H1 (cell line): ENCODE results near the gene SLC41A1. TPM values are rescaled to one million over a fixed set of nuclear protein-coding genes. Genes with fewer than 3 reads are reported as not detected.

Source experiments
- CTCF ChIA-PET: fragments of 300-600 bp; sonication (Branson Sonifier 250); formaldehyde crosslinking; loops from one replicate; lab custom pipeline; 2021; ENCODE audit not compliant: partially characterized antibody; lab: Charles Lee
- POLR2A ChIA-PET: fragments of 300-600 bp; sonication (Branson Sonifier 250); formaldehyde crosslinking; loops from one replicate; lab custom pipeline; 2021; ENCODE audit warnings: inconsistent platforms; ENCODE audit not compliant: partially characterized antibody; lab: Charles Lee
- DNase-seq, 2 experiments: peaks; one replicate each; pipeline versions ENCODE4 v3.0.0 to v3.0.0-alpha.2; 2010 to 2022; ENCODE audit warnings: low spot score in 2 of 2, low read depth in 1 of 2, mixed read lengths in 1 of 2
- FAIRE-seq: peaks from 2 replicates; lab custom pipeline; 2011; peaks lifted over from hg19 to GRCh38; lab: Jason Lieb, UNC
- H2AFZ ChIP-seq: 2 replicates; pipeline ENCODE4 v1.8.1; 2012; ENCODE audit warnings: low read length, inconsistent platforms
- H2AK5ac ChIP-seq: 2 replicates; pipeline ENCODE4 v1.6.1; 2013; ENCODE audit warnings: low read depth, low read length
- H2BK120ac ChIP-seq: replicated peaks from 2 replicates; pipeline ENCODE3; 2013; ENCODE audit warnings: low read depth, low read length, inconsistent platforms
- H2BK12ac ChIP-seq: 2 replicates; pipeline ENCODE4 v1.6.1; 2013; ENCODE audit warnings: low read depth, low read length
- H2BK15ac ChIP-seq: 2 replicates; pipeline ENCODE4 v1.6.1; 2013; ENCODE audit warnings: low read length
- H2BK20ac ChIP-seq: 2 replicates; pipeline ENCODE4 v1.6.1; 2013; ENCODE audit warnings: low read length
- H2BK5ac ChIP-seq: 2 replicates; pipeline ENCODE4 v1.6.1; 2013; ENCODE audit warnings: low read depth, low read length
- H3K14ac ChIP-seq: 2 replicates; pipeline ENCODE4 v1.6.1; 2013; ENCODE audit warnings: inconsistent platforms; ENCODE audit not compliant: insufficient read length
- H3K18ac ChIP-seq: 2 replicates; pipeline ENCODE4 v1.6.1; 2013; ENCODE audit warnings: low read length; ENCODE audit errors: extremely low read depth
- H3K23ac ChIP-seq: 2 replicates; pipeline ENCODE4 v1.6.1; 2013; ENCODE audit warnings: inconsistent platforms; ENCODE audit not compliant: insufficient read length
- H3K23me2 ChIP-seq: 2 replicates; pipeline ENCODE4 v1.6.1; 2013; ENCODE audit warnings: low read depth, low read length
- H3K27ac ChIP-seq: 2 replicates; pipeline ENCODE4 v1.6.1; 2011; ENCODE audit warnings: low read depth, low read length, inconsistent platforms
- H3K27me3 ChIP-seq, 4 experiments: replicated peaks in 1 of 4; 1 replicate in 1 of 4; 2 replicates in 3 of 4; pipeline versions ENCODE4 v1.6.1 to v1.8.1; 2011 to 2013; ENCODE audit warnings: low read length in 3 of 4, mild to moderate bottlenecking in 3 of 4, inconsistent platforms in 2 of 4, mixed read lengths in 2 of 4, moderate library complexity in 1 of 4; ENCODE audit not compliant: control insufficient read depth in 3 of 4, insufficient read depth in 3 of 4; ENCODE audit errors: extremely low read depth in 1 of 4
- H3K36me3 ChIP-seq, 4 experiments: 2 replicates each; pipeline versions ENCODE4 v1.6.1 to v1.8.1; 2011 to 2013; ENCODE audit warnings: mild to moderate bottlenecking in 4 of 4, low read length in 3 of 4, moderate library complexity in 2 of 4, control low read depth in 1 of 4, inconsistent platforms in 1 of 4; ENCODE audit not compliant: insufficient read depth in 4 of 4, control insufficient read depth in 2 of 4
- H3K4ac ChIP-seq: replicated peaks from 2 replicates; pipeline ENCODE3; 2013; ENCODE audit warnings: low read length, low read depth, mixed read lengths, inconsistent platforms; ENCODE audit not compliant: insufficient read length
- H3K4me1 ChIP-seq, 4 experiments: replicated peaks in 1 of 4; 1 replicate in 1 of 4; 2 replicates in 3 of 4; pipeline versions ENCODE4 v1.6.1 to v1.8.1; 2011 to 2013; ENCODE audit warnings: low read length in 3 of 4, inconsistent platforms in 2 of 4, mixed read lengths in 1 of 4; ENCODE audit not compliant: insufficient read depth in 4 of 4, control insufficient read depth in 3 of 4
- H3K4me2 ChIP-seq, 2 experiments: 2 replicates each; pipeline versions ENCODE4 v1.6.1 to v1.8.1; 2011 to 2013; ENCODE audit warnings: low read depth in 2 of 2, low read length in 2 of 2, control low read depth in 1 of 2, inconsistent platforms in 1 of 2, mild to moderate bottlenecking in 1 of 2; ENCODE audit not compliant: insufficient read depth in 1 of 2
- H3K4me3 ChIP-seq, 4 experiments: fragments of 200-600, 300-600 bp in 1 of 4; sonication (generic), shearing (Covaris generic), sonication (Bioruptor Twin) in 1 of 4; 2 replicates each; pipeline versions ENCODE4 v1.5.1 to v1.8.1; 2011 to 2016; ENCODE audit warnings: low read length in 4 of 4, low read depth in 3 of 4, control low read depth in 2 of 4, inconsistent platforms in 2 of 4, mild to moderate bottlenecking in 2 of 4, mixed read lengths in 1 of 4, moderate library complexity in 1 of 4; ENCODE audit not compliant: insufficient read depth in 2 of 4; ENCODE audit errors: extremely low read depth in 1 of 4
- H3K56ac ChIP-seq: replicated peaks from 2 replicates; pipeline ENCODE3; 2013; ENCODE audit warnings: low read depth, mild to moderate bottlenecking, mixed read lengths, low read length, inconsistent platforms; ENCODE audit not compliant: insufficient read length
- H3K79me1 ChIP-seq: 2 replicates; pipeline ENCODE4 v1.6.1; 2013; ENCODE audit warnings: low read depth, low read length, control low read depth
- H3K79me2 ChIP-seq, 2 experiments: 2 replicates each; pipeline versions ENCODE4 v1.6.1 to v1.8.1; 2012 to 2013; ENCODE audit warnings: low read length in 2 of 2, mild to moderate bottlenecking in 2 of 2, inconsistent platforms in 1 of 2; ENCODE audit not compliant: insufficient read depth in 2 of 2, control insufficient read depth in 1 of 2
- H3K9ac ChIP-seq, 4 experiments: replicated peaks in 1 of 4; 1 replicate in 1 of 4; 2 replicates in 3 of 4; pipeline versions ENCODE4 v1.6.1 to v1.8.1; 2011 to 2013; ENCODE audit warnings: low read depth in 3 of 4, low read length in 3 of 4, control low read depth in 2 of 4, mild to moderate bottlenecking in 2 of 4, moderate library complexity in 2 of 4, inconsistent platforms in 1 of 4; ENCODE audit errors: extremely low read depth in 1 of 4
- H3K9me3 ChIP-seq, 2 experiments: 2 replicates each; pipeline versions ENCODE4 v1.6.1 to v1.8.1; 2012 to 2013; ENCODE audit warnings: mild to moderate bottlenecking in 2 of 2, moderate library complexity in 2 of 2, control low read depth in 1 of 2, inconsistent platforms in 1 of 2, low read depth in 1 of 2, low read length in 1 of 2, mixed read lengths in 1 of 2; ENCODE audit not compliant: insufficient read depth in 2 of 2
- H4K20me1 ChIP-seq, 2 experiments: replicated peaks in 1 of 2; 2 replicates each; pipeline versions ENCODE3 to v1.8.1; 2011 to 2013; ENCODE audit warnings: inconsistent platforms in 2 of 2, low read length in 2 of 2, mild to moderate bottlenecking in 1 of 2; ENCODE audit not compliant: insufficient read depth in 2 of 2, control insufficient read depth in 1 of 2
- H4K5ac ChIP-seq: 2 replicates; pipeline ENCODE4 v1.6.1; 2013; ENCODE audit warnings: low read length, low read depth, mixed read lengths, inconsistent platforms; ENCODE audit not compliant: insufficient read length
- H4K8ac ChIP-seq: 2 replicates; pipeline ENCODE4 v1.8.0; 2013; ENCODE audit warnings: mild to moderate bottlenecking, moderate library complexity, low read length, inconsistent platforms; ENCODE audit not compliant: insufficient read depth; ENCODE audit errors: extremely low read depth
- H4K91ac ChIP-seq: replicated peaks from 2 replicates; pipeline ENCODE3; 2013; ENCODE audit warnings: low read length, mixed read lengths, inconsistent platforms; ENCODE audit not compliant: insufficient read length
- KDM4A ChIP-seq: IDR thresholded peaks from one replicate; pipeline ENCODE4 v1.7.1; 2012; ENCODE audit warnings: low read depth, mild to moderate bottlenecking, moderate library complexity, low read length, inconsistent platforms; ENCODE audit not compliant: severe bottlenecking
- SIN3A ChIP-seq, 2 experiments: IDR thresholded peaks in 1 of 2; conservative IDR thresholded peaks in 1 of 2; 2 replicates each; pipeline ENCODE4 v1.6.1; 2011 to 2012; ENCODE audit warnings: low read length in 2 of 2, improper control_type of control experiment in 1 of 2, low read depth in 1 of 2, mild to moderate bottlenecking in 1 of 2
- SP1 ChIP-seq: IDR thresholded peaks from 2 replicates; pipeline ENCODE4 v1.6.1; 2011; ENCODE audit warnings: low read depth, low read length
- WGBS, 2 experiments: shearing (Covaris generic) in 1 of 2; methylation state at CpG; one replicate each; pipeline versions ENCODE4 v1.1.6 to v1.1.7; 2013 to 2015; ENCODE audit warnings: low lambda C conversion rate in 2 of 2, mixed read lengths in 2 of 2, inconsistent platforms in 1 of 2, low coverage in 1 of 2, missing lambda C conversion rate in 1 of 2; ENCODE audit not compliant: insufficient replicate concordance in 2 of 2, insufficient coverage in 1 of 2, insufficient read length in 1 of 2; ENCODE audit errors: extremely low coverage in 1 of 2, missing lambda C conversion rate in 1 of 2; 5-methylcytosine and 5-hydroxymethylcytosine counted together
- polyA plus RNA-seq, 7 experiments: library from polyadenylated mRNA; depleted of rRNA in 3 of 7; stranded (reverse) in 5 of 7; unstranded in 2 of 7; fragments of >200 nt in 5 of 7; fragments of 200-250 nt in 2 of 7; gene quantifications; 1 replicate in 5 of 7; 2 replicates in 1 of 7; 4 replicates in 1 of 7; pipeline versions ENCODE4 v1.2.1 to v1.2.3, GENCODE V29; 2011 to 2013; ENCODE audit warnings: missing spikeins in 2 of 7, mixed read lengths in 2 of 7
- total RNA-seq: library from RNA; stranded (reverse); fragmentation: NEBNext Ultra II Directional; extraction: Animal tissue kit (Norgen Biotek cat#: 25700); gene quantifications from 2 replicates; pipeline ENCODE4 v1.2.1, GENCODE V29; 2021
- TF ChIP-seq, protein P1 (sequence below): IDR thresholded peaks from 2 replicates; pipeline ENCODE4 v1.6.1; 2011; ENCODE audit warnings: low read length, improper control_type of control experiment

Gene SLC41A1
- total and polyA plus RNA-seq, 2 of the 8 experiments (the other 6 are each of a cell fraction or from before 2014, with no cell fraction given), result 41.2 to 42.3 TPM

DNA sequence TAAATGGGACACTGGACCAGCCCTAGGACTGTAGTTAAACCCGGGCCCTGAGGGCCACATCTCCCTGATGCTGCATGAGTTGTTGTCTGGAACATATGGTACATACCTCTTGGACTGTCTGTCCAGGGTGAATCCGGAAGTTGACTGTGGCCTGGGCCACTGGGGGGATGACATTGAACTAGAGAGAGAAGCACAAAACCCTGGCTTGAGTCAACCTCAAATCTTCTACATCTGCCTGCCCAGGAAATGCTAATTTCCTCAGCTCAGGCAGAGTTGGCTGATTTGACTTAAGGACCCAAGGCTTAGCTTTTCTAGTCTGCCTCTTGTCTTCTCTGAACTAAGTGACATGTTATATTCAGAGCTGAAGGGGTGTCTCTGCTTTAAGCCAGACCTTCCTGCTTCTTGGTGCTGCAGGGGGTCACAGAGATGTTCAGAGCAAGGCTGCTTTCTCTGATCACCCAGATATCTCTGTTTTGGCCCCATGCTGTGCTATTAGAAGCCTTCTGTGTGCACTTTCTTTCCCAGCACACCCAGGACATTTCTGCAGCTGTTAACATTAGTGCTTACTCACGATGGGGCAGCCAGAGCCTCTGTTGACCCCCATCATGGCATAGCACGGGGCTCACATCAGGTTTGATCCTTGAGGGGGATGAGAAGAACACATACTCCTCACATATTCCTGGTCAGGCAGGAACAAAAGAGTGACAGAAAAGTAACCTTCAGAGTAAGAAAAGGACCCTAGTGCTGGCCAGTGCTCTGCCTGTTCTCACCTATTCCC, 27.3 kb upstream of the SLC41A1 start:
- ChIA-PET CTCF (interaction anchor here (0.7 to 2.2 kb wide), 5 partner anchors 8 to 137 kb away, joined by 3 to 8 read pairs (median 5); no protein-coding TSS in a partner anchor), POLR2A (interaction anchor here (0.7 kb wide), 1 partner anchor 77 kb away, joined by 3 read pairs; no protein-coding TSS in a partner anchor)
- H4K8ac ChIP-seq, result no peak overlapping the region
- FAIRE-seq (no peak), DNase-seq (no peak)
- 0 out of 2 replicates have a peak overlapping the region, but pooled peaks have one; percentile 1 for H2AFZ ChIP-seq
- no peak overlapping the region for H2BK20ac ChIP-seq
- H3K79me1 ChIP-seq, result no peaks in the 10 kb centered on the region
- no peak overlapping the region for H4K5ac ChIP-seq
- H3K9me3 ChIP-seq, result no peaks in the 10 kb centered on the region
- no peak overlapping the region for H3K14ac ChIP-seq
- no peaks in the 10 kb centered on the region for H3K36me3 ChIP-seq
- no peak overlapping the region for H3K23ac ChIP-seq
- no peak overlapping the region for H3K4ac ChIP-seq
- no peak overlapping the region for H2BK5ac ChIP-seq
- no peak overlapping the region for H3K18ac ChIP-seq
- TF ChIP-seq KDM4A (no peak), SP1 (no peak), SIN3A (conservative IDR thresholded peaks at IDR 0.05 in 1 of 2, IDR thresholded peaks at IDR 0.05 in 1 of 2; ENCODE audit: low read depth in 1 of 2, low read length in 2 of 2) (no peak)
- TF ChIP-seq, protein P1, sequence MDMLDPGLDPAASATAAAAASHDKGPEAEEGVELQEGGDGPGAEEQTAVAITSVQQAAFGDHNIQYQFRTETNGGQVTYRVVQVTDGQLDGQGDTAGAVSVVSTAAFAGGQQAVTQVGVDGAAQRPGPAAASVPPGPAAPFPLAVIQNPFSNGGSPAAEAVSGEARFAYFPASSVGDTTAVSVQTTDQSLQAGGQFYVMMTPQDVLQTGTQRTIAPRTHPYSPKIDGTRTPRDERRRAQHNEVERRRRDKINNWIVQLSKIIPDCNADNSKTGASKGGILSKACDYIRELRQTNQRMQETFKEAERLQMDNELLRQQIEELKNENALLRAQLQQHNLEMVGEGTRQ, result no peak
- H4K20me1 ChIP-seq, result no peaks in the 10 kb centered on the region
- no peak overlapping the region for H3K4me3 ChIP-seq
- no peaks in the 10 kb centered on the region for H3K23me2 ChIP-seq
- no peak overlapping the region for H2AK5ac ChIP-seq
- H3K27me3 ChIP-seq, result no peaks in the 10 kb centered on the region
- no peak overlapping the region; a peak in 1 of 7 replicates for H3K9ac ChIP-seq
- no peak overlapping the region for H3K56ac ChIP-seq
- H3K4me2 ChIP-seq, result no peak overlapping the region
- H4K91ac ChIP-seq, result no peak overlapping the region
- H3K27ac ChIP-seq, result no peak overlapping the region
- no peak overlapping the region for H2BK15ac ChIP-seq
- 89% methylated on average over 4 of the region's 4 CpGs; no CpG with 5 or more reads in 1 of the 2 experiments for WGBS, 2 experiments
- H3K4me1 ChIP-seq, result no peaks in the 10 kb centered on the region
- H2BK12ac ChIP-seq, result no peak overlapping the region
- H3K79me2 ChIP-seq, result no peaks in the 10 kb centered on the region
- H2BK120ac ChIP-seq, result no peak overlapping the region
